Cardiac fibroblast (primary cell): ENCODE results near the gene CFAP299.

Experiments
- DNase-seq, 2 donors: peaks; one replicate each; pipeline versions ENCODE4 v3.0.0 to v3.0.0-alpha.2; 2010; ENCODE audit warnings: low read depth in 2 of 2
- H3K4me3 ChIP-seq, 2 donors: replicated peaks in 1 of 2; 1 replicate in 1 of 2; 2 replicates in 1 of 2; pipeline ENCODE4 v1.5.1; 2011; ENCODE audit warnings: low read depth in 2 of 2, low read length in 2 of 2, mild to moderate bottlenecking in 2 of 2, moderate library complexity in 1 of 2
- TF ChIP-seq, protein P1 (sequence below): IDR thresholded peaks from one replicate; pipeline ENCODE4 v1.5.1; 2011; ENCODE audit warnings: low read depth, mild to moderate bottlenecking, low read length, inconsistent platforms

Gene CFAP299

DNA sequence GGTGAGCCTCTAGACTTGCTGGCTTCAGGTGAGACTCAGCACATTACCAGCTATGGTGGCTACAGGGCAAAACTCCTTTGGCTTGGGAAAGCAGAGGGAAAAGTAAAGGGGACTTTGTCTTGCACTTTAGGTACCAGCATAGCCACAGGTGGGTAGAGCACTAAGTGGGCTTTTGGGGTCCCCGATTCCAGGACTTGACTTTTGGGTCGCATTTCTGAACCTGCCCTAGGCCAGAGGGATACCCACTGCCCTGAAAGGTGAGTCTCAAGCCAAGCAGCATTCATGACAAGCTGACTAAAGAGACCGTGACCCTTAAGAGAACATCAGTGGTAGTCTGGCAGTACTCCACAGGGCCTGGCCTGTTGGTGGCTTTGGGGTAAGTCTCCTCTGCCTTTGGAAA is 224.8 kb downstream of the CFAP299 start:
- no peak overlapping the region for H3K4me3 ChIP-seq
- TF ChIP-seq, protein P1, sequence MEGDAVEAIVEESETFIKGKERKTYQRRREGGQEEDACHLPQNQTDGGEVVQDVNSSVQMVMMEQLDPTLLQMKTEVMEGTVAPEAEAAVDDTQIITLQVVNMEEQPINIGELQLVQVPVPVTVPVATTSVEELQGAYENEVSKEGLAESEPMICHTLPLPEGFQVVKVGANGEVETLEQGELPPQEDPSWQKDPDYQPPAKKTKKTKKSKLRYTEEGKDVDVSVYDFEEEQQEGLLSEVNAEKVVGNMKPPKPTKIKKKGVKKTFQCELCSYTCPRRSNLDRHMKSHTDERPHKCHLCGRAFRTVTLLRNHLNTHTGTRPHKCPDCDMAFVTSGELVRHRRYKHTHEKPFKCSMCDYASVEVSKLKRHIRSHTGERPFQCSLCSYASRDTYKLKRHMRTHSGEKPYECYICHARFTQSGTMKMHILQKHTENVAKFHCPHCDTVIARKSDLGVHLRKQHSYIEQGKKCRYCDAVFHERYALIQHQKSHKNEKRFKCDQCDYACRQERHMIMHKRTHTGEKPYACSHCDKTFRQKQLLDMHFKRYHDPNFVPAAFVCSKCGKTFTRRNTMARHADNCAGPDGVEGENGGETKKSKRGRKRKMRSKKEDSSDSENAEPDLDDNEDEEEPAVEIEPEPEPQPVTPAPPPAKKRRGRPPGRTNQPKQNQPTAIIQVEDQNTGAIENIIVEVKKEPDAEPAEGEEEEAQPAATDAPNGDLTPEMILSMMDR: no peak
- DNase-seq: no peak

DNA sequence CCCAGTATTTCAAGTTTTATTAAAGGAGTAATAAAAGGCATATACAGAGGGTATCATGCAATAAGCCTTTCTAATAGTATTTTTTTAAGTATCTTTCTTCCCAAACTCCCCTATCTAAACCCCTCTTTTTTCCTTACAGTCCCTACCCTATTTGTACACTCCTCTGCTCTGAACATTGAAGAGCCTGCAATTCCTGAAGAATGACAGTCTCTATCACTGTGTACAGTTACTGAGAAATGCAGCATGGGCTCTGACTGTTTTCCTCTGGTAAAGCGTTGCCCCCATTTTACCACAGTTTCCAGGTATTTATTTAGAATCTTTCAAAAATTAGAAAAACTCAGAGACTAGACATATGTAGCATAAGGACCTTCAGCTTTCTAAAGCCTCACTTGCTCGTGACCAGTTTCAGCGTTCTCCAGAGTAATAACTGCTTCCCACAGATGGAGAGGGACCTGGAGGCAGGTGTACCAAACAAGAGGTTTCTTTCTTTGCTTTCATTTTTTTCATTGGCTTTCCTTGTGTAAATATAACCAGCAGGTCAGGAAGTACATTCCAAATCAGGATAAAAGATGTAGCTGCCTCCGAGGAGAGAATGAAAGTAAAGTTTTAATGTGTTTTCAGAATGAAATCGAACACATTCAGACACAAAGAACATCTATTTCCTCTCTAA is 230.8 kb downstream of the CFAP299 start:
- TF ChIP-seq, protein P1: no peak
- no peak overlapping the region for H3K4me3 ChIP-seq
- no peak for DNase-seq

DNA sequence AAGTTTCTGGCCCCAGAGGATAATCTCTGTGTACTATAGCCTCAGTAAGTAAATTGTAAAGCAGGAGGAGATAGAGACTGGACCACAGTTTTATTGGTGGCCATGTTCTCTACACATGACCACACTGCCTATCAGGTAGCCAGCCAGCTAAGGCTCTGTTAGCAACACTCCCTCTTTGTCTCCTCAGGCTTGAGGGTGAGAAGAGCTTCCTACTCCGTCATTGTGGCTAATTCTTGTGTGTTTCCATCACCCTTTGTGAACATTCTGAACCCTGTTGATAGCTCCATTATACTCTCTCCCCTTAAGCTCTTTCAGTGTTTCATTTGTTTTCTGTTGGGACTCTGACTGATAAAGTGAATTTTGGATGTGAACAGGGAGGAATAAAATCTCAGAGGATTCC is 233.4 kb downstream of the CFAP299 start:
- no peak for DNase-seq
- TF ChIP-seq, protein P1: no peak

DNA sequence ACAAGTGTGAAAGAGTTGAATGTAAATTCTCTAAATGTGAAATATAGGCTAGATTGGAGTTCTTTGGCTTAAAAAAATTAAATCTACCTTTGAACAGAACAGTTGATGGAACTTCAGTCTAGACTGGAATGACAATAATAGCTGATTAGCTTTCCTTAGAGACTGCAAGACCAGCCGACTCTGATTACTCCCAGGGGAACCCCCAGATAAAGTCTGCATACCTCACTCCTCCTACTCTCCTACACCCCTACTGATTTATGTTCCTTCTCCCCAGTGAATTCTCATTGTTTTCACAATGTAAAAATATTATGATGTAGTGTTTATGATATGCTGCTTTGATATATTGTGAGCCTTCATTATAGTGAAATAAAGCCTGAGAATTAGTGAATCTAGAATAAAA is 241.3 kb downstream of the CFAP299 start:
- TF ChIP-seq, protein P1: no peak
- no peak overlapping the region for H3K4me3 ChIP-seq
- DNase-seq: no peak

More for the DNA sequence above, 233.4 kb downstream of the CFAP299 start:
- H3K4me3 ChIP-seq: no peak overlapping the region

DNA sequence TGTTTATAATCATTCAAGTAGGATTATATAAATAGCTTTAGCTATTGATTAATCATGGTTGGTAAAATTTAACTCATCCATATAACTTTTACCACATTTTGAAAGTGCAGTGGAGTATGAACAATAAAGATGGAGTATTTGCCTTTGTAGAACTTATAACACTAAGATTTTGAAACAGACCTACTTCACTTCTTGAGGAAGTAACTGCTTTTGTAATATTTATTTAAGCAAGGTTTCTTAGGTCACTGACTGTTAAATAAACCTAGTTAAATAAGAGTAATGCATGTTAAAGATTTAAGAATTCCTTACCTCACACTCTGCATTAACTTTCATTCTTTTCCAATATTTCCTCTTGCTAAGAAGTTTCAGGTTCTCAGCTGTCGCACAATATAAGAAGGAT is 242.5 kb downstream of the CFAP299 start:
- no peak overlapping the region for H3K4me3 ChIP-seq
- TF ChIP-seq, protein P1: no peak

DNA sequence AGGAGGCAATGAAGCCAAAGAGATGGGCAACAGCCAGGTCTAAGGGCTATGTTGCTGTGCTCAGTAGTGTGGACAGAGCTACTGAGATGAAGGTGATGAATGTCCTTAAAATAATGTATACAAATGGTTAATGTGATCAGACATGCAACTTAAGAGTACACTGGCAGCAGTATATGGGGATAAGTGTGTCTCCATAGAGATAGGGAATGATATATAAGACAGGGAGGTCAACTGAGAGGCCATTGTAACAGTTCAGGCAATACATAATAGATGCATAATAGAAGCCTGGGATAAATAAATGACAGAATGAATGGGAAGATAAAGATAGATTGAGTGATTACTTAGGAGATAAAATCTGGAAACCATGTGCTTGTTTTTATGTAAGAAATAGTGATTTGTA is 250.0 kb downstream of the CFAP299 start:
- no peak overlapping the region for H3K4me3 ChIP-seq
- TF ChIP-seq, protein P1: no peak
- no peak for DNase-seq

More for the DNA sequence above, 242.5 kb downstream of the CFAP299 start:
- no peak for DNase-seq

DNA sequence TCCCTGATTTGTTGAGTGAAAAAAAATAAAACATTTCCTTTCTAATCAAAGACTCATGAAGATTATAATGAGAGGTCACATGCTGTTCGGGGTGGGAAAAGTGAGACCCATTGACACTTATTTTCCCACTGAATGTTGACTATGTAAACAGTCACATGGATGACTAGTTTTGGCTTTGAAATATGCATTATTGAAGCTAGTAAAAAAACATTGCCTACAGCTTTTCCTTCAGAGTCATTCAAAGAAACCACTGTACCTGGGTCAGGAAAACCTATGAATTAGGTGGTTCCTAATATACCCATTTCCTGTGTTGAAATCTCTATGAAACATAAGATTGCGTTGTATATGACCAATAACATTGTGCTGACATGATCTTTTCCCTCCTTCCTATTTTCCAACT is 251.2 kb downstream of the CFAP299 start:
- TF ChIP-seq, protein P1: no peak
- DNase-seq: no peak
- no peak overlapping the region for H3K4me3 ChIP-seq
